ENCODE results near the gene STAT4. TPM values are rescaled to one million over a fixed set of nuclear protein-coding genes. Genes with fewer than 3 reads are reported as not detected.

STAT4 gene, protein sequence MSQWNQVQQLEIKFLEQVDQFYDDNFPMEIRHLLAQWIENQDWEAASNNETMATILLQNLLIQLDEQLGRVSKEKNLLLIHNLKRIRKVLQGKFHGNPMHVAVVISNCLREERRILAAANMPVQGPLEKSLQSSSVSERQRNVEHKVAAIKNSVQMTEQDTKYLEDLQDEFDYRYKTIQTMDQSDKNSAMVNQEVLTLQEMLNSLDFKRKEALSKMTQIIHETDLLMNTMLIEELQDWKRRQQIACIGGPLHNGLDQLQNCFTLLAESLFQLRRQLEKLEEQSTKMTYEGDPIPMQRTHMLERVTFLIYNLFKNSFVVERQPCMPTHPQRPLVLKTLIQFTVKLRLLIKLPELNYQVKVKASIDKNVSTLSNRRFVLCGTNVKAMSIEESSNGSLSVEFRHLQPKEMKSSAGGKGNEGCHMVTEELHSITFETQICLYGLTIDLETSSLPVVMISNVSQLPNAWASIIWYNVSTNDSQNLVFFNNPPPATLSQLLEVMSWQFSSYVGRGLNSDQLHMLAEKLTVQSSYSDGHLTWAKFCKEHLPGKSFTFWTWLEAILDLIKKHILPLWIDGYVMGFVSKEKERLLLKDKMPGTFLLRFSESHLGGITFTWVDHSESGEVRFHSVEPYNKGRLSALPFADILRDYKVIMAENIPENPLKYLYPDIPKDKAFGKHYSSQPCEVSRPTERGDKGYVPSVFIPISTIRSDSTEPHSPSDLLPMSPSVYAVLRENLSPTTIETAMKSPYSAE
- polyA plus RNA-seq (ENCODE audit: insufficient read length in 12 of 12): 1 to 10 TPM in 7 of 12 donors, under 1 TPM in 3, not detected in 2; 0.71 to 9.0 (median 1.7) TPM
- long read RNA-seq, donor 1: 0 reads
- long read RNA-seq, donor 2: 0 reads
- long read RNA-seq, donor 3: 0 reads
- long read RNA-seq, donor 4: 0 reads
- long read RNA-seq, donor 5: 0 reads
- long read RNA-seq, donor 6: 0 reads
- long read RNA-seq, donor 7: 0 reads
- long read RNA-seq, donor 8: 0 reads
- long read RNA-seq, donor 9: 0 reads
- long read RNA-seq, donor 10: 0 reads
- long read RNA-seq, donor 11: 0 reads

DNA sequence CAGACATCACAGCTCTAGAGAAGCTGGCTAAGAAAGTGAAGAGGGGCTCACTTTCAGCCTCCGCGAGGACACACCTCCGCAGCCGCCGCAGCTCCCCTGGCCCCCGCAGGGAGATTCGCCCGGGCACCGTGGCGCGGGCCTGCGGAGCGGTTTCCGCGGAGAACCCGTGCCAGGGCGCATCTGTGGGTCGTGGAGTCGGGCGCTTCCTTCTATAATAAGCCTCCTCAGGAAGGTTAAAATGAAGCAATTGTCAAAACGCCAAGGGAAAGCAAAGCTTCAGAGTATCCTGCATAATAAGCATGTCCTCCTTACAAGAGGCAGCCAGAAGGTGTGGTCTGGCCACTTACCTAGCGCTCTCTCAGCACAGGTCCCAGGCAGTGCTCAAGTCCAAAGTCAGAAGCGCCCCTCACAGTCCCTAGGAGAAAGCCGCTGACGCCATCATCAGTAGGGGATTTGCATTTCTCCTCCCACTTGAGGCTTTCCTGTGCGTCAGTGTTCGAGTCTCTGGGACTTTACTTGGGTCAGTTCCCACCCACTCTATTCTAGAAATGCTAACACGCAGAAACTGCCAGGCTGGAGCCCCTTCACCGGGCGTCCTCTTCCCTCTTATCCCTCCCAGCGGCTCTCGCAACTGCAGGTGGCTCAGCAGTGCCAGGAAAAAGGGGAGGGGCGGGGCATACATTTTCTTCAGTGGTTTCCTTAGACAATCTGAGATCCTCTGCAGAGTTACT lies at the start of gene STAT4:
Gene STAT4 (minus strand): TSS at position 395 of the 731 bp plus-strand sequence. CDS start 2,791 bp downstream, outside the sequence.
- peak; percentile 26 for DNase-seq

DNA sequence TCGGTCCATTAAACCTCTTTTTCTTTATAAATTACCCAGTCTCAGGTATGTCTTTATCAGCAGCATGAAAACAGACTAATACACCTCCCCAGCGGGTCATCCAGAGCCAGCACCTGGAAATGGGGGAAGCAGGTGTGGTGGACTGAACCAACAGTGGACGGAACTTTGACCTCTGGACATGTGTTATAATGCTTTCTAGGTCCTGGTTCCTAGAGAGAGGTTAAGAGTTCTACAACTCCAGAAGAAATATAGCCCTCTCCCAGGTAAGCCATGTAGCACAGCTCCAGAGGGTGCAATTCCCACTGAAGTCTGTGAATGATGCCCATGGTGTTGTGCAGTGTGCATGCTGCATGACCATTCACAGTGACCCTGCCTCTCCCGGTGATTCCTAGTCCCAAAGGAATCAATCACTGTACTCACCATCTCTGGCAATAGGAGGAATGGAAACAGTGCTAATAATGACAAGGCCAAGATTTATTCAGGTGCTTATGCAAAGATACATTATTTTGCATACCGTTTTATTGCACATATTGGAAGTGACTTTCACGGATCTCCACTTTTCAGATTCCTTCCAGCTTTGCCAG lies 49.2 kb upstream of the STAT4 start:
- no peak for DNase-seq

DNA sequence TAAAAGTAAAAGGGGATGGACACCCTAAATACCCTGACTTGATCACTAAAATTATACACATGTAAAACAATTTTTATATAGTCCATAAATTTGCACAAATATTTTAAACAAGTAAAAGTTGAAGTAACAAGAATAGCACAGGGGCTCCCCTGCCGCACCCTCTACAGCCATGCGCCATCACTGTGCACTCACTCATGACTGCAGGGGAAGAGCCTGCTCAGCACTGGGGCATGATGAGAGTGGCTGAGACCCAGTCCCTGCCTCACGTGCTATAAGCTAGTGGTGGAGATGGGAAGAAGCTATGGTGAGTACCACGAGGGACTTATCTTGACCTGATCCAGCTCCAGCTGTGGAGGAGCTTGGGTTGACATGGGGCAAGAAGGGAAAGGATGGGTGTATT lies 47.5 kb upstream of the STAT4 start:
- no peak for DNase-seq

DNA sequence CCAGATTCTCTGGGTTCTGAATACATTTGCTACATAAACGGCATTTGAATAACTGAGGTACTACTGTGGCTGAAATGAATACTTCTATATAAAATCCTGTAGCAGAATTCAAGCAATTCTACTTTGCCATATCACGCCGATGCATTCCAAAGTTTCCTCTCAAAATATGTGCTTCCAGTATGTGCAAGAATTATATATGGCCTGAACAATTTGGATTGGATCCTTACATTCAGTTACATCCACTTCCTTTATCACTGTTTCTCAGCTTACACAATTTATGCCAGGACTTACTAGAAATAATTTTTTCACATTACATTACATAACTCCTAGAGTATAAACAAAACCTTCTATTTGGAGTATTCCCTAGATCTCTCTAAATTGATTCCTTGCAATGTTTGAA lies 46.3 kb upstream of the STAT4 start:
- DNase-seq: peak; percentile 14

DNA sequence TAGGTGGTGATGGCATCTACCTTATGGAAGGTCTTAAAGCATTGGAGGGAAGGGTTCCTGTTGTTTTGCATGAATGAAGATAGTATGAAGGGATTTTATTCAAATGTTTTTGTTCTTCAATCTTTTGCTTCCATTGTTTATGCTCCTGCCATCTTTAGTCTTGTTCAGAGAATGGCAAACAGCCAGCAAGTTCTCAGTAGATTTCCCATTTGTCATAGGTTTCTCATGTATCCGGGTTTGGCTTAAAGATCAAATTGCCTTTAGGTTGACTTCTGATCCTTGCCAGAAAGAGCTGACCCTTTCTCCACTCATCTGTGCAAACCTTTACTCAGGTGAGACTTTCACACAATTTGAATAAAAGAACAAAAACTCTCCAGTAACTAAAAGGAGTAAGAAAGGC lies 44.2 kb upstream of the STAT4 start:
- DNase-seq: no peak

DNA sequence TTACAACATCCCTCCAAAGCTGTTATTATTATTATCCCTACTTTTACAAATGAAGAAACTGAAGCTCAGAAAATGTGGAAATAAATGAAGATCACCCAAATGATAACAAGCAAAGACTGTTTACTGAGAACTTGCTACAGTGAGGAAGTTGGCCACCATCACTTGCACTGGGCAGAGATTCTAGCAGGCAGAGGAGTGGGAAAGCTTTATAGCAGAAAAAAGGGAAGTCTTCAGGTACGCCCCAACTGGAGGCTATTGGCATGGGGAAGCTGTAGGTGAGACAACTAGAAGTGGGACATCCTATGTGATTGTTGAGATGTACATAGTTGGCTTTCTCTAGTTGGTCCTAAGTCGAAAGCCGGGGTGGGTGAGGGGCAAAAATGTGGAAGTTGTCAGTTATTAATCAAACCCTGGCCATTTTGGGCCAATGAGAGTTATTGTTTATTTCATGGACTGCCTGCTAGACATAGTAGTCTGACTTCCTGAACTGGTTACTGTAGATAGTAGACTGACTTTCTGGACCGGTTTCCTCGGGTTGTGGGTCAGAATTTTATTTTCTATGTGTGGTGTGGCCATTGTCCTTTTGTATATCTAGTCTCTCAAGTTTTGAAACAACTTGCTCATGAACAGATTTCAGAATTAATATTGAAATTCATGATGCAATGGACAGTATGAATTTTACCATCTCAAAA lies 40.2 kb upstream of the STAT4 start:
- no peak for DNase-seq

DNA sequence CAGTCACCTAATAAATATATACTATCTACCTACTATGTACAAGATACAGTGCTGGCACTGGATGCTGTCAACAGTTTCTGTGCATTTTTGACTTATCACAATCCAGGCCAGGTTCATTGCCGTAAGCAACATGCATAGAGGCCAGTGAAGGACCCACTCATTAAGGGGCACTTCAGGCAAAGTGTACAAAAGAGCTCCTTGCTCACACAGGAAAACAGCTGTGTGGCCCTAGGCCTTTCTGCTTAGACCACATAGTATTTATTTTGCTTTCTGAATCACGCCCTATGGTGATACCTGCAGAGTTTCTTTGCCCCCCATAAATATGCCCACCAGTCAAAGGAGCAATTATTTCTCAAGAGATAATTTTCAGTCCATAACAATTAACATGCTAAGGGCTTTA lies 39.6 kb upstream of the STAT4 start:
- DNase-seq: no peak

DNA sequence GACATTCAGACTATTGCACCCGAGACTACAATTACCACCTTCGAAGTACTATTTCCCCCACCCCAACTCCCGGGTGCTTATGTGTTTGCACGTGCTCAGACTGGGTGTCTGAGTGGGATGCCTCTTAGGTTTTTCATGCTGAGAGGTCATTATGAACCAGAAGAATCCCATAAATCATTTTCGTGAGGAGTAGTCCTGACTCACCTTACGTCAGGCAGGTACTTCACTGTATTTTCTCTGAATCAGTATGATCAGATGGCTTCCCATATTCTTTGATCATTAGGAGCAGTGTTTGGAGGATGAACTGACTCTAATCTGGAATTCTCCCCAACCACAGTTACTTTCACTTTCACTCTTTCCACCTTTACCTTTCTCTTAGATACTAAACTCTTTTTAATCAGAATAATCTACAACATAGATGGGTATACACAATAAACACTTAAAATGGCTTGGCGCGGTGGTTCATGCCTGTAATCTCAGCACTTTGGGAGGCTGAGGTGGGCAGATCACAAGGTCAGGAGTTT lies 38.4 kb upstream of the STAT4 start:
- no peak for DNase-seq

DNA sequence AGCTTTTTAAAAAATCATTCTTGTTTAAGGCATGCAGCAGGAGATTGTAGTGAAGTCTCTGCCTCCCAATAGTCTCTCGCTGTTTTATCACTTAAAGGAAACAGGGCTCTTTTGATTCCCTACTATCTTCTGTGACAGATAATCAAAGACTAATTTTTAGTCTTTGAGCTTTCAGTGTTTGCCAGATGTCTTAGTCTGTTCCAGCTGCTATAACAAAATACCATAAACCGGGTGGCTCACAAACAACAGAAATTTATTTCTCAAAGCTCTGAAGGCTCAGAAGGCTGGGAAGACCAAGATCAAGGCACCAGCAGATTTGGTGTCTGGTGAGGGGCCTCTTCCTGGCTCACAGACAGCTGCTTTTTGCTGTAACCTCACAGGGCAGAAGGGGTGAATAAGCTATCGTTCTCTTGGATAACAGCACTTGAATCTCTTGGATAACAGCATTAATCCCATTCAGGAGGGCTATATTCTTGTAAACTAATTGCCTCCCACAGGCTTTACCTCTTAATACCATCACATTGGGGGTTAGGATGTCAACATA lies 37.8 kb upstream of the STAT4 start:
- no peak for DNase-seq

DNA sequence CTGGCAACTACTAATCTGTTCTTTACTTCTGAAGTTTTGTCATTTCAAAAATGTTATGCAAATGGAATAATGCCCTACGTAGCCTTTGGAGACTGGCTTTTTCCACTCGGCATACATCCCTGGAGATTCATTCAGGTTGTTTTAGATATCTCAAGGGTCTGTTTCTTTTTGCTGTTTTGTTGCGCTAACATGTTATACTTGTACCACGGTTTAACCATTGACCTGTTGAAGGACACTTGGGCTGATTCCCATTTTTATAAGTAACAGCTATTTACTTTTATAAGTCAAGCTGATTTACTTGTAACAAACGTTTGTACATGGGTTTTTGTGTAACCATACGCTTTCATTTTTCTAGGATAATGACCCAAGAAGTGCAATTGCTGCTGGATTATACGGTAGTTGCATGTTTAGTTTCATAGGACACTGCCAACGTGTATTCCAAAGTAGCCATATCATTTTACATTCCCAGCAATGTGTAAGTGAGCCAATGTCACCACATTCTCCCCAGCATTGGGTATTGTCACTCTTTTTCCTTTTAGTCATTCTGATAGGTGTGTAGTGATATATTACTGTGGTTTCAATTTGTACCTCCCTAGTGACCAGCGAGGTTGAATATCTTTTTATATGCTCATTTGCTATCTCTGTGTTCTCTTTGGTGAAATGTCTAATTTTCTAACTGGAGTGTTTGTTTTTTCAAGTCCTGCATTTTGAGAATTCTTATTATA lies 36.5 kb upstream of the STAT4 start:
- no peak for DNase-seq

DNA sequence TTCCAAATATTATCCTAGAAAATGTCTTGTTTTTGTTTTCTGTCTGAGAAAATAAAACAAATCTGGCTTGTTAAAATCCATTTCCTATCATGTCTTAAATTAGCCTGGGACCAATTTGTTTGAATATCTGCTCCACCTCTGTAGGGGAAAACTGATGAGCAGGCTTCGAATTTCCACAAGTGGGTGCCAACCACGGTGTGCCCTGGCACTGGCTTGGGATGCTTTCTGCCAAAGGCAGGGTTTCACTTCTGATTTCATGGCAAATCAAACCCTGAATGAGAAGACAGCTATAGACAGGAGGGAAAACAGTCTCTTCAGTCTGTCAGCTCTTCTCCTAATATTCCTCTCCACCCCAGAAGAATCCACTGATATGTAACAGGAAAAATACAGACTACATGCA lies 33.7 kb upstream of the STAT4 start:
- DNase-seq: no peak

DNA sequence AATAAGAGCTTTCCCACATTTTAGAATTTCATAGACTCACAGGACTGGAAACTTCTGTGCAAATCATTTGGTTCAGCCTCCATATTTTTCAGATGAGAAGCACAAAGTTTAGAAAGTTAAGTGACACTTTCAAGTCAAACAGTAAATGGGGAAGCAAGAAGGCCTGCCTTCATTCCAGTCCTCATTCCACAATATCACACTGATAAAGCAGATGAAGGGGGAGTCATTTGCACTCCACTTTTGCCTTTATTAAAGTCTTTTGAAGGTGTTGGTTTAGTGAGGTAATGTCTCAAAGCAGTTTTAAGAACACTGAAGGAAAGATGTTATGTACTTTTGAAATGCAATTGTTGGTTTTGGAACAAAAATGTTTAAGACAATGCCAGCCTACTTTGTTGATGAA lies 32.7 kb upstream of the STAT4 start:
- DNase-seq: no peak

DNA sequence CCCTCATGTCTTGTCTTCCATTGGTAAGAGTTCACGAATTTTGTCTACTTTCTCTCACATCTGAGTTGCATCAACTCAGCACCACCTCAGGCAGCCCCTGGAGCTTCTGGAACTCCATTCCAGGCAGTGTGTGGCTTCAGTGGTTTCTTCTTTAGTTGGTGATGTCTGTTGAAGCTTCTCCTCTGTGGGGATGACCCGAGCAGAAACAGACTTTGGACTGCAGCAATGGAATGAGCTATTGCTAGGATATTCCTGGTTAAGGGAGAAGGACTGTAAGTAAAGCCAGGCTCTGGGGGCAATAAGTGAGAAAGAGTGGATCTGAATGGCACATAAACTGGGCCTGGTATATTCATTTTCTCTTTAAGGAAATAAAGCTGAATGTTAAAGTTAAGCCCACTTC lies 32.3 kb upstream of the STAT4 start:
- no peak for DNase-seq

DNA sequence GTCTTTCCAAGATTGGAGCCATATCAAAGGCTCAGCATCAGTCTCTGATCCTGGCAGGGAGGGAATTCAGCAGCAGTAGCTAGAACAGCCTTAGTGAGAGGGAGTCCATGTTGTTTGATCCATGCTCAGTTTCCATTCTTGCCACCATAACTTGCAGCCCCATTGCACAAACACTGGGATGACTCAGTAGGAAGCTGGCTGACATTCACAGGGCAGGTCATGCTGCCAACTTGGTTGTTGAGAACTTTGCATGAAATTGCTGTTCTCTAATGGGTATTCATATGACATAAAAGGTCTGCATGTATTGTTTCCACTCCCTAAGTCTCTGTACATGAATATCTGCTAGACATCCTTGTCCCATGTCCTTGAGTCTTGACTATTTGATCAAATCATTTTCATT lies 29.9 kb upstream of the STAT4 start:
- no peak for DNase-seq

DNA sequence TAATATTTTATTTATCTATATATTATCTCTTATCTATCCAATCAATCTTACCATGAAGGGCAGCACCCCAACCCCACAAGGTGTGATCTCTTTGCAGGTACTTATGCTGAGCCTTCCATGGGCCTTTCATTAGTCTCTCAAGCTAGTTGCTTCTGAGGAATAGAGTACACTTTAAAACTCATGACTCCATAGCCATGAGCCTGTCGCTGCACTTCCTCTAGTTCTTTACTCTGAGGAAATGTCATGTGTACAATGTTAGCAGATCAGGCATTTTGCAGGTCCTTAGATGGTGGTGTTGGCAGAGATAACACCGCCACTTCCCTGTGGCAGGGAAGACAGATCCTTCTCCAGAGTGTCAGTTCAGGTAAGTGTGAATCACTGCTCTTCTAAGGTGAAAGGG lies 29.5 kb upstream of the STAT4 start:
- no peak for DNase-seq

DNA sequence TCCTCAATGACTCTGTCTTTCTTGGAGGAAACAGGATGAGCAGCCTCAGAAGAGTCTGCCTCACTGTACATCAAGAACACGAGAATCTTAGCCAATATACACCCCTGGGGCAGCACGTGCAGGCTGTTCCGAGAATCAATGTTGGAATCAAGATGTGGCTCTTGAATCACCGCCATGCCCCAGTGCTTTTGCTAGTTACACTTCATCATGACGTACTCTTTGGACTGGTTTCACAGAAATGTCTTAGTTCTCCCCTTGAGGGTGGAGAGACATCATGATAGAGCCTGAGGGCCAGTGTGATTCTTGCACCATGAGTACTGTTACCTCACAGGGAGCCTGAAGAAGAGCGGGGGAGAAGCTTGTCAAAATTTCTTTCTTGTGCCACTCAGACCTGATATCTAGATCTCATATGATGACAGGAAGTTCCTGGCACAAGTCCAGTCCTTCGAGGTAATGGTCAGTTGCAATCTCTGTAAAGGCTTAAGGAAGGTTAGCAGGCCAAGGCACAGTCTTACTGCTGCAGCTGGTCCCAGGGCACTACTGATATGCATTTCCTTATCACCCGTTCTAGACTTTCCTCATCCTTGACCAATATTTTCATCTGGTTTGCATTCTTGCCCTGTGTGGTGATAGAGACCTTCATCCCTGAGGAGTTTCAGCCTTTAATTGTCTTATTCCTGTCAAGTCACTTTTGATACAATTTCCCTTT lies 28.2 kb upstream of the STAT4 start:
- DNase-seq: peak; percentile 91

DNA sequence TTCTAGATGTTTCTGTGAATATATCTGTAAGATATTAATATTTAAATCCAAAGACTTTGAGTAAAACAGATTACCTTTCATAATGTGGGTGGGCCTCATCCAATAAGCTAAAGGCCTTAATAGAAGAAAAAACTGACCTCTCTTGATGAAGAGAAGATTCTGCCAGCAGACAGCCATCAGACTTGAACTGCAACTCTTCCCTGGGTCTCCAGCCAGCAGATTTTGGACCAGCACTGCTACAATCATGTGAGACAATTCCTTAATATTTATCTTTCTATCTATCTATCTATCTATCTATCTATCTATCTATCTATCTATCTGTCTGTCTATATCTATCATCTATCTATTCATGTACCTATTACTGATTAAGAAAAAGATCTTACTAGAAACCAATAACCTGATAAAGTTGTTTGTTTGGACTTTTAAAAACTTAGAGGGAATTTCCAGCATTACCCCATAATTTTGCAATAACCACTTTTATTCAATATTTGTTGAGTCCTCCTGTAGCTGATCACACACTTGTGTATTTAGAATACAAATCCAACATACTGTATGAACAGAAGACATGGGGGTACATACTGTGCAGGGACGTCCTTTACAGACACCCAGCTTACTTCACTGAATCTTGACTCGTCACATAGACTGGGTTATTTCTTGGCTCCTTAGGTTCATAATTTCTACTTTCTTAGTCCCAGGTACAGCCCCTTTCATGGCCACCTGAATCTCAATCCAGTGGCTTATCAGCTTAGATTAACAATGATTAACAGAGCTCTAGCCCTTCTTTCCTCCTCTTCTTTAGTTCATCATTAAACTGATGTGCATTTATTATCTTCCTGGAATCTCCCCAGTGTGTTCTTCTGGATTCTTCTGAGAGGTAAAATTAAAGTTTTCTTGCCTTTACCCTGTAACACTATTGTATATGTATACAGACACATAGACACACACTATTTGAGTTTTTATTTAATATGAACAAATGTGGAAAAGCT lies 27.2 kb upstream of the STAT4 start:
- no peak for DNase-seq
